GM12801 (cell line): ENCODE measurements around the gene GPC4.

ENCODE experiments used
- CTCF ChIP-seq: IDR thresholded peaks from one replicate; pipeline ENCODE4 v1.5.1; 2011; ENCODE audit warnings: control low read depth; ENCODE audit not compliant: insufficient read length; ENCODE audit errors: extremely low read depth

Gene GPC4

GRCh38 chrX:133267621-133268020, 147.7 kb downstream of the GPC4 start:
- no peak for TF ChIP-seq CTCF

GRCh38 chrX:133265331-133265730, 150.0 kb downstream of the GPC4 start:
- TF ChIP-seq CTCF, result no peak

- TF ChIP-seq CTCF, result no peak
These were observed 156.8 kb downstream of the GPC4 start for GRCh38 chrX:133258481-133258880.

GRCh38 chrX:133254666-133255065, 160.6 kb downstream of the GPC4 start:
- no peak for TF ChIP-seq CTCF

GRCh38 chrX:133251204-133251603, 164.1 kb downstream of the GPC4 start:
- TF ChIP-seq CTCF, result no peak

GRCh38 chrX:133250184-133251100, 164.8 kb downstream of the GPC4 start:
- no peak for TF ChIP-seq CTCF
